Measurements from ENCODE around the gene C2orf15. TPM values are rescaled to one million over a fixed set of nuclear protein-coding genes. Genes with fewer than 3 reads are reported as not detected.
A peak's percentile ranks its signal among the peaks of the same experiment; 100 is the strongest.
"Not testable (repeated sequence)": the region's sequence is repeated elsewhere in the genome, so short reads cannot be mapped to it uniquely, and the experiment has no call there.

C2orf15 gene
- 3.4 TPM for polyA plus RNA-seq (2012; ENCODE audit: insufficient read depth, insufficient read length)

GRCh38 chr2:99141110-99142108 is at the start of gene C2orf15:
Gene C2orf15 (plus strand): TSS chr2:99141707. CDS start chr2:99150559, 8,852 bp downstream.
- DNase-seq (ENCODE audit: low read depth, low spot score), result peak; percentile 91
- peak within 1 kb of the TSS; percentile 57 for H3K4me3 ChIP-seq (ENCODE audit: low read length)

GRCh38 chr2:99096728-99097127 is 44.8 kb upstream of the C2orf15 start:
- DNase-seq (ENCODE audit: low read depth, low spot score), result no peak
- no peak overlapping the region for H3K4me3 ChIP-seq (ENCODE audit: low read length)

- H3K4me3 ChIP-seq (ENCODE audit: low read length), result no peak overlapping the region
- peak; percentile 7 for DNase-seq (ENCODE audit: low read depth, low spot score)
Measured at GRCh38 chr2:99101697-99102096, 39.8 kb upstream of the C2orf15 start.

- H3K4me3 ChIP-seq (ENCODE audit: low read length), result no peak overlapping the region
- DNase-seq (ENCODE audit: low read depth, low spot score), result no peak
Measured at GRCh38 chr2:99104006-99104405, 37.5 kb upstream of the C2orf15 start.

GRCh38 chr2:99106913-99107312 is 34.6 kb upstream of the C2orf15 start:
- no peak overlapping the region for H3K4me3 ChIP-seq (ENCODE audit: low read length)
- no peak for DNase-seq (ENCODE audit: low read depth, low spot score)

- DNase-seq (ENCODE audit: low read depth, low spot score), result no peak
- no peak overlapping the region for H3K4me3 ChIP-seq (ENCODE audit: low read length)
Measured at GRCh38 chr2:99111236-99111635, 30.3 kb upstream of the C2orf15 start.

- H3K4me3 ChIP-seq (ENCODE audit: low read length), result no peak overlapping the region
- DNase-seq (ENCODE audit: low read depth, low spot score), result no peak
Measured at GRCh38 chr2:99111945-99112344, 29.6 kb upstream of the C2orf15 start.

- no peak overlapping the region for H3K4me3 ChIP-seq (ENCODE audit: low read length)
Measured at GRCh38 chr2:99112617-99113016, 28.9 kb upstream of the C2orf15 start.

GRCh38 chr2:99127981-99128380 is 13.5 kb upstream of the C2orf15 start:
- no peak overlapping the region for H3K4me3 ChIP-seq (ENCODE audit: low read length)
- DNase-seq (ENCODE audit: low read depth, low spot score), result no peak

More at GRCh38 chr2:99112617-99113016, 28.9 kb upstream of the C2orf15 start:
- no peak for DNase-seq (ENCODE audit: low read depth, low spot score)

- not testable (repeated sequence) for H3K4me3 ChIP-seq (ENCODE audit: low read length); DNase-seq (ENCODE audit: low read depth, low spot score)
Measured at GRCh38 chr2:99135044-99135556, 6.4 kb upstream of the C2orf15 start.

- H3K4me3 ChIP-seq (ENCODE audit: low read length), result no peak overlapping the region
- DNase-seq (ENCODE audit: low read depth, low spot score), result no peak
Measured at GRCh38 chr2:99139003-99139402, 2.5 kb upstream of the C2orf15 start.

- peak overlapping the region; percentile 57 for H3K4me3 ChIP-seq (ENCODE audit: low read length)
- DNase-seq (ENCODE audit: low read depth, low spot score), result no peak
Measured at GRCh38 chr2:99140056-99140859, 1.2 kb upstream of the C2orf15 start.

- DNase-seq (ENCODE audit: low read depth, low spot score), result no peak
Measured at GRCh38 chr2:99140860-99141109, 722 bp upstream of the C2orf15 start.

GRCh38 chr2:99150706-99151105 is 9.2 kb downstream of the C2orf15 start:
- no peak overlapping the region for H3K4me3 ChIP-seq (ENCODE audit: low read length)
- no peak for DNase-seq (ENCODE audit: low read depth, low spot score)

More at GRCh38 chr2:99140860-99141109, 722 bp upstream of the C2orf15 start:
- H3K4me3 ChIP-seq (ENCODE audit: low read length), result peak overlapping the region; percentile 57

GRCh38 chr2:99152199-99152895 is 10.8 kb downstream of the C2orf15 start:
- no peak overlapping the region for H3K4me3 ChIP-seq (ENCODE audit: low read length)
- no peak for DNase-seq (ENCODE audit: low read depth, low spot score)

GRCh38 chr2:99153921-99154604 is 12.6 kb downstream of the C2orf15 start:
- H3K4me3 ChIP-seq (ENCODE audit: low read length), result peak overlapping the region; percentile 89
- DNase-seq (ENCODE audit: low read depth, low spot score), result no peak

GRCh38 chr2:99154643-99155536 is 13.4 kb downstream of the C2orf15 start, which contains the start of the genes LIPT1 and TSGA10:
Gene LIPT1 (plus strand): TSS chr2:99154967. CDS start chr2:99161958, 6,991 bp downstream.
Gene TSGA10 (minus strand): TSS chr2:99154942. CDS start chr2:99109439, 45,503 bp downstream.
- peak; percentile 92 for DNase-seq (ENCODE audit: low read depth, low spot score)
- H3K4me3 ChIP-seq (ENCODE audit: low read length), result peak within 1 kb of the TSS; percentile 89
